ENCODE measurements around the gene MAPK14.

MAPK14 gene

DNA sequence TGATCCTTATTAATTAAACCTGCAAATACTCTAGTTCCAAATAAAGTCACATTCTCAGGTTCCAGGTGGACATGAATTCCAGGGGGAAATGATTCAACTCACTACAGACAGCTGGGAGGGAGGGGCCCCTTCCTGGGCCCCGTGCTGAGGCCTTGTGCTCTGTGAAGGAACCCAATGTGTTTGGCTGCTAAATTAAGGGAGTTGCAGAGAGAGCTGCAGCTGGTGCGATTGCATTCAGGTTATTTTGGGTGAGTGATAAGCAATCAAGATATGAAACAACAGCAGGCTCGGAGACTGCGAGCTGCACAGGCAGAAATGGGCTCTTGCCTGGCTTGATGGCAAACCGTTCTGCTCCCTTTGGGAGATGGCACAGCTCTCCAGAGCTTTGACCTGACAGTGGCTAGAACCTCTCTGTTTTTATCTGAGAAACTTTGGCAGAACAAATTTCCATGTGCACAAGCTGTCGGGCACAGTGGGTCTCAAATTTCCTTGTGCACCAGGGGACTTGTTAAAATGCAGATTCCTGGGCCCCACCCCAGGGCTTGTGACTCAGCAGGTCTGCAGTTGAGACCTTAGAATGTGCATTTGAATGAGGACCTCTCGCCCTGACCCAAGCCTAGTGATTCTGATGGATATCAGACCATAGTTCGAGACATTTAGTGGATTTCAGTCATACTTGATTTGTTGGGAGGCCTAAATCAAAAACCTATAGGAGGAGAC lies 112.5 kb downstream of the MAPK14 start:
- FAIRE-seq: no peak

DNA sequence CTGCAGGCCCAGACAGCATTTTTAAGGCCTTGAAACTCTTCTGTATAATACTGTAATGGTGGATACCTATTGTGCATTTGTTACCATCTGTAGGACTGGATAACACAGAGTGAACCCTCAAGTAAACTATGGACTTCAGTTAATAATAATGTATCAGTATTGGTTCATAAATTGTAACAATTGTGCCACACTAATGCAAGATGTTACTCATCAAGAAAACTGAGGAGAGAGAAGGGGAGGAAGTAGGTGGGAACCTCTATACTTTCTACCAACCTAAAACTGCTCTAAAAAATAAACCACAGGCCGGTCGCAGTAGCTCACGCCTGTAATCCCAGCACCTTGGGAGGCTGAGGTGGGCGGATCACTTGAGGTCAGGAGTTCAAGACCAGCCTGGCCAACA lies 113.5 kb downstream of the MAPK14 start:
- no peak for FAIRE-seq

DNA sequence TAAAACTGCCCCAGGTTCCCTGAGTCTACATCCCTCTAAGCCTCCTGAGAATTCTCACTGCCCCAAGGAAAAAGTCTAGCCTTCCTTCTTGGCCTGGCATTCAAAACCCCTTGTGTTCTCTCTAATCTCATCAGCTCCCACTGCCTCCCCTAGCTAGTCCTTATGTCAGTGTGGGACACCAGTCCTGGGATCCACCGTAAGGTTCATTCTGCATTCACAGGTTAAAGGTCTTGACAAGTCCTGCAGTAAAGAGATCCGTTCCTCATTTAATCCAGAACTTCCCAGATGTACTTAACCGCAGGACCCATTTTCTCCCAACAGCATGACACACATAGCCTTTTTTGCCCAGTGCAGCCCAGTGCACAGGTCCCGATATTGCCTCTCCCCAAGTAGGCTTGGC lies 114.4 kb downstream of the MAPK14 start:
- FAIRE-seq: no peak

DNA sequence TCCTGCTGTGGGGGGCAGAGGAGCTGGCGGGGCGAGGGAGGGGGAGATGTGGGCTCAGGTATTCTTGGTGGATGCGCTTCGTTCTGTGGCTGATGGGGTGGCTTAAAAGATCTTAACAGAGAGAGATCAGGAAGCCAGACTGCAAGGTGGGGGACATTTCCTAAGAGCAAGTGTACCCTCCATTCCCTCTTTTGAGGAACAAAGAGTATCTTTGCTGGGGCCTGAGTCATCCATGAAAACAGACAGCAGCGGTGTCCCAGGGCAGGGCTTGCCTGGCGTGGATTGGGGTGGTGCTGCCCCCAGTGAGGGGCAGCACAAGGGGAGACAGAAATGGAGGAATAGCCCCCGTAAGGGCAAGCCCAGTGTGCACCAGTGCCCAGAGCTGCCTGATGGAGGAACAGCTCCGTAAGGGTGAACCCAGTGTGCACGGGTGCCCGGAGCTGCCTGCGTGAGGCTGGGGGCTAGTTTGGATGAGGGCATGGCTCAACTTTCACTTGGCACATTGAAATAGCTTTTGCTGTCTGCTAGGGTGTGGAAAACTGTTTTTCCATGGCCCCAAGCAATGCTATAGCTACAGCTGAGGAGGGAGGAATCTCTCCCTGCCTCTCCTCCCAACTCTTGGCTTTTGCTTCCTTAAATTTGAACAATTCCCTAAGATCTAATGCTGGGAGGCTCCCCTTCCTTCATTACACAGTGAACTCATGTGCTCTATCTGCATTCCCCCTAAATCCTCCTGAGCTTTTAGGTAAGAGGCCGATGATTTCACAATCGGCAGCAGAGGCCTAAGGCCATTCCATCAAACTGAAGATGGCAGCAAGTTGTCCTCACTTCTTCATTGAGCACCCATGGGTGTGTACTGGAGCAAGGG lies 115.6 kb downstream of the MAPK14 start:
- FAIRE-seq: no peak

DNA sequence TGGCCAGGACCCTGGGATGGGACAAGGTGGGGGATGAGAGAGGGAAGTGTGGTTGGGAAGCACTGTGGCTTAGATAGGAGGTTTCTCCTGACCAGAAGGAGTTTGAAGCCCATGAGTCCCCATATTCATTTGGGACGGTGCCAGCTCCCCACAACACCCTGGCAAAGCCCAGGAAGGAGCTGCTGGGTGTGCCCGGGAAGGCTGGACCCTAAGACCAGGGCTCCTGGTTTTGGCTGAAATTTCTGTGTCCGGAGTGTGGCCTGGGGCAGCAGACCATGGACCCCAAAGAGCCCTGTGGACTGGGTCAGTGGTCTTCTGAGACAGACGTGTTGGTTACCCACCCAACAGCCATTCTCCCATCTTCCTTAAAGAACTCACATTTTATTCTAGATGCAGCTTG lies 117.9 kb downstream of the MAPK14 start:
- no peak for FAIRE-seq

DNA sequence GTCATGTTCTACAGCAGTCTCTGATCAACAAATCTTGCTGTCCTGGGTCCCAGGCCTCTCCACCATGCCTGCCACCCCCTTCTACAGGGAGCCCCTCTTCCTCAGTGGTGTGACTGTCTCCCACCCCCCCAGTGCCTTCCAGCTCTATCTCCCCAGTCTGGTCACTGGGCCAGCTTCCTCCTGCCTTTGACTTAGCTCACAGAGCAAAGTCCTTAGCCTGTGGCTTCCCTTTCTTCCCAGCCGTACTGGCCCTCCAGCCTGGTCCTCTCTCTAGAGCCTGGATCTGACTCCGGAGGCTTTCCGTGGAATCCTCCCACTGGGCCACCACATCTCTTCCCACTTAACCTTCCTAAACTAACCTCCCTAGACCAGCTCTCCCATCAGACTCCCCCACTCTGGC lies 119.7 kb downstream of the MAPK14 start:
- no peak for FAIRE-seq

DNA sequence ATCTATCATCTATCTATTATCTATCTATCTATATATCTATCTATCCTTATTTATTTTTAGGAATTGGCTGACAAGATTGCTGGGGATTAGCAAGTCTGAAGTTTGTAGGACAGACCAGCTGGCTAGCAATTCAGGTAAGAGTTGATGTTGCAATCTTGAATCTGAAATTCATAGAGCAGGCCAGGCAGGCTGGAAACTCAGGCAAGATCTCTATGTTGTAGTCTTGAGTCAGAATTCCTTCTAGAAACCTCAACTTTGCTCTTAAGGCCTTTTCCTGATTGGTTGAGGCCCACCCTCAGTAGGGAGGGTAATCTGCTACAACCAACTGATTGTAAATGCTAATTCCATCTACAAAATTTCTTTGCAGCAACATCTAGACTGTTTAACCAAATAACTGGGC lies 121.9 kb downstream of the MAPK14 start:
- no peak for FAIRE-seq

DNA sequence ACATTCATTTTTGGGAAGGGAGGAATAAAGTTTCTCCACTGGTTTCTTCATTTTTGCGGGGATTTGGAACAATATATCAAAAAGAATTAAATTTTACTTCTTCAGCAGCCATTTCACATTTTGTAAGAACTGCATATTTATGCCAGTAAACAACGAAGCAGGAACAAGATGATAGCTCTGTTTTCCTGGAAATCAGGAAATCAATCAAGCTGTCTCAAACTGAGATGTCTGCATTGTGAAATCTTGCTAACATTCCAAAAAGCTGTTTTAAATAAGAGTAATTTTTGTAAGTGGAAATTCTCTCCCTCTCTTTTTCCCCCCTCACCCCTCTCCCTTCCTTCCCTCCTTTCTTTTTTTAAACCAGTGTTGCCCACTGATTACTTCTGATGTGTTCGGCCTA lies 122.7 kb downstream of the MAPK14 start:
- no peak for FAIRE-seq

DNA sequence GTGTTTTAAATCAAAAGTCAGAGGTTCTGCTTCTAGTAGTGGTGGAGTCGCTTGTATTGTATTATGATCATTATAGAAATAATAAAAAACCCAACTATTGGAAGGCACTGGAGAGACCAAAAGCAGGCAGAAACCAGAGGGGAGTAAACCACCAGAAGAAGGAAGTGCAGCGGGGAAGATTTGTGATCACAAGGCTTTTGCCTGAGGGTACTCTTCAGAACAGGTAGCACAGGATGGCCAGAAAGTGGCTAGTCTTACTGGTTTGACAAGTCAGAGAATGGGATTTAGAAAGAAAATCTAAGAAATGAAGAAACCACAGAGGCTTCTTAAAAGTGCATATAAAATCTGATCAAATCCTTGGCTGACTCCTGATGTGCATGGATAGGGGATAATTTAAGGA lies 126.7 kb downstream of the MAPK14 start:
- FAIRE-seq: no peak

DNA sequence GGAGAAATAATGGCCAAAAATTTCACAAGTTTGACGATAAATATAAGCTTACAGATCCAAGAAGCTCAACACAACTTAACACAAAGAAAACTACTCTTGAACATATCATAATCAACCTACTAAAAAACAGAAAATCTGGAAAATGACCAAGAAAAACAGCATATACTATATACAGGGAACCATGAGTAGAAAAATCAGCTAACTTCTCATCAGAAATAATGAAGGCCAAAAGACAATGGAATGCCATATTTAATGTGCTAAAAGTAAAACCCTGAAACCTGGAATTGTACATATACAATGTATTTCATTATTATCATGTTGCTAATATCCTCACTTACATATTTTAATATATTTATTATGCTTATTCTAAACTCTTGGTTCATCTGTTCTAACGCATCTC lies 128.1 kb downstream of the MAPK14 start:
- FAIRE-seq: no peak

DNA sequence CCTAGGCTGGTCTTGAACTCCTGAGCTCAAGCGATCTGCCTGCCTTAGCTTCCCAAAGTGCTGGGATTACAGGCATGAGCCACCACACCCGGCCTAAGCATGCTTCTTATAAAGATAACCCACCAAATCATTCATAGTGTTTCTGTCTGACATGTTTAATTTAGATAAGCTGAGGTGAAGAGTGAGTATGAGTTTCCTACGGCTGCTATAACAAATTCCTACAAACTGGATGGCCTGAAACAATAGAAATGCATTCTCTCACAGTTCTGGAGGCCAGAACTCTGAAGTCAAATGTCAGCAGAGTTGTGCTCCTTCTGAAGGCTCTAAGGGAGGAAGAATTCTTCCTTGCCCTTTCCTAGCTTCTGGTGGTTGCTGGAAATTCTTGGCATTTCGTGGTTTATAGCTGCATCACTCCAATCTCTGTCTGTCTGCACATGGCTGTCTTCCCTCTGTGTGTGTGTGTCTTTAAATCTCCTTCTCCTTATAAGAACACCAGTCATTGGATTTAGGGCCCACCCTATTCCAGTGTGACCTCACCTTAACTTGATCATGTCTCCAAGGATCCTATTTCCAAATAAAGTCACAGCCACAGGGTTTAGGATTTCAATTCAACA lies 132.6 kb downstream of the MAPK14 start:
- FAIRE-seq: no peak
